Panc1 (cell line): ENCODE data around the gene GATA5. TPM values are rescaled to one million over a fixed set of nuclear protein-coding genes. Genes with fewer than 3 reads are reported as not detected.

Experiments
- ATAC-seq: fragments of 200-7000 bp; cut with Tn5 transposase; 2 replicates; pipeline ENCODE4 v1.9.1; 2020; ENCODE audit warnings: mild to moderate bottlenecking, moderate library complexity
- BruUV-seq: library from RNA; stranded (reverse); fragments of 400-500 nt; replicated peaks from 2 replicates; lab custom pipeline; 2021; lab: Mats Ljungman, UMichigan
- CTCF ChIA-PET: fragments of 300-600 bp; sonication (Branson Sonifier 250); formaldehyde crosslinking; loops from one replicate; lab custom pipeline; 2022; ENCODE audit warnings: antibody characterized with exemption; lab: Charles Lee
- POLR2A ChIA-PET: fragments of 300-600 bp; sonication (Branson Sonifier 250); formaldehyde crosslinking; loops from one replicate; lab custom pipeline; 2022; ENCODE audit warnings: antibody characterized with exemption; lab: Charles Lee
- DNase-seq: peaks from one replicate; pipeline ENCODE4 v3.0.0-alpha.2; 2010; ENCODE audit warnings: low read depth, low spot score
- H3K27ac ChIP-seq: 2 replicates; pipeline ENCODE4 v1.5.1; 2011; ENCODE audit warnings: mild to moderate bottlenecking, low read length, inconsistent platforms
- H3K27me3 ChIP-seq: fragments of 200-500 bp; sonication (Bioruptor generic); 2 replicates; pipeline ENCODE4 v1.6.0; 2014; ENCODE audit warnings: low read length, inconsistent platforms; ENCODE audit not compliant: control insufficient read depth, insufficient read depth
- H3K36me3 ChIP-seq: fragments of 200-500 bp; sonication (Bioruptor generic); 2 replicates; pipeline ENCODE4 v1.5.1; 2014; ENCODE audit warnings: inconsistent platforms, mild to moderate bottlenecking, low read length, moderate library complexity; ENCODE audit not compliant: control insufficient read depth, insufficient read depth
- H3K4me1 ChIP-seq: 2 replicates; pipeline ENCODE4 v1.5.1; 2011; ENCODE audit warnings: inconsistent platforms, mild to moderate bottlenecking, low read length, moderate library complexity; ENCODE audit not compliant: control insufficient read depth, insufficient read depth
- H3K4me3 ChIP-seq, 2 experiments: 2 replicates each; pipeline ENCODE4 v1.5.1; 2011 to 2012; ENCODE audit warnings: low read depth in 2 of 2, low read length in 2 of 2, mild to moderate bottlenecking in 2 of 2, inconsistent platforms in 1 of 2, moderate library complexity in 1 of 2
- H3K9me3 ChIP-seq: fragments of 200-500 bp; sonication (Bioruptor generic); 2 replicates; pipeline ENCODE4 v1.5.1; 2014; ENCODE audit warnings: low read depth, mild to moderate bottlenecking, inconsistent platforms, low read length, moderate library complexity; ENCODE audit not compliant: control insufficient read depth, insufficient read depth
- CTCF ChIP-seq: fragments of 450-650 bp; IDR thresholded peaks from 2 replicates; pipeline ENCODE4 v1.5.1; 2017; ENCODE audit warnings: mild to moderate bottlenecking
- POLR2AphosphoS5 ChIP-seq: IDR thresholded peaks from 2 replicates; pipeline ENCODE4 v1.6.1; 2012; ENCODE audit warnings: mild to moderate bottlenecking, low read depth, low read length, moderate library complexity
- REST ChIP-seq, 2 experiments: IDR thresholded peaks; 2 replicates each; pipeline ENCODE4 v1.6.1; 2011 to 2012; ENCODE audit warnings: low read depth in 2 of 2, control low read depth in 1 of 2, low read length in 1 of 2, mild to moderate bottlenecking in 1 of 2, moderate library complexity in 1 of 2; ENCODE audit not compliant: insufficient read depth in 1 of 2
- SIN3A ChIP-seq: IDR thresholded peaks from 2 replicates; pipeline ENCODE4 v1.6.1; 2012; ENCODE audit warnings: low read depth, mild to moderate bottlenecking, low read length, moderate library complexity, borderline replicate concordance; ENCODE audit not compliant: insufficient read depth
- TCF7L2 ChIP-seq: IDR thresholded peaks from 2 replicates; pipeline ENCODE4 v1.6.1; 2011; ENCODE audit warnings: mild to moderate bottlenecking, low read depth, low read length, inconsistent platforms
- in situ Hi-C: cut with HindIII; loops from 2 replicates; pipeline ENCODE4 v1.10.0; 2016; ENCODE audit warnings: low sequenced_read_pairs, low pct_unique_long_range_greater_than_20kb
- intact Hi-C: fragments of 100-400 bp; cut with micrococcal nuclease; formaldehyde crosslinking; loops from one replicate; pipeline ENCODE4 v1.10.0; 2022; ENCODE audit not compliant: unreplicated experiment
- total RNA-seq: library from RNA; stranded (reverse); gene quantifications from one replicate; pipeline ENCODE4 v1.2.1, GENCODE V29; 2021; ENCODE audit not compliant: unreplicated experiment

Gene GATA5
- total RNA-seq, 1 experiment from 2014 or later: 53.2 TPM

- POLR2A ChIA-PET: no interaction called here
- Histone ChIP-seq H3K36me3 (no peaks in the 10 kb centered on the region), H3K4me1 (peaks cover 8% of the 10 kb centered on the region), H3K9me3 (no peaks in the 10 kb centered on the region), H3K27me3 (no peaks in the 10 kb centered on the region), H3K4me3 (no peak overlapping the region), H3K27ac (no peak overlapping the region)
- in situ Hi-C loops: no loop called here
- CTCF ChIA-PET: no interaction called here
- DNase-seq (no peak), ATAC-seq (no peak)
- intact Hi-C loops: no loop called here
- BruUV-seq: no TSS peak
- no peak for TF ChIP-seq SIN3A
- no peak for TF ChIP-seq CTCF
Observed at GRCh38 chr20:62524505-62524911, 48.7 kb upstream of the GATA5 start.

- no TSS peak for BruUV-seq
- in situ Hi-C loops (no loop called here), intact Hi-C loops (no loop called here)
- no peaks in the 10 kb centered on the region for H3K9me3 ChIP-seq
- DNase-seq: no peak
- H3K27ac ChIP-seq: no peak overlapping the region
- no peak overlapping the region for H3K4me3 ChIP-seq
- no peaks in the 10 kb centered on the region for H3K36me3 ChIP-seq
- 0 out of 2 replicates have a peak, but pooled peaks have one; percentile 19 for ATAC-seq
- H3K27me3 ChIP-seq: no peaks in the 10 kb centered on the region
- ChIA-PET POLR2A (no interaction called here), CTCF (no interaction called here)
- peaks cover 8% of the 10 kb centered on the region for H3K4me1 ChIP-seq
- no peak for TF ChIP-seq TCF7L2
- no peak for TF ChIP-seq SIN3A
- no peak for TF ChIP-seq CTCF
- no peak for TF ChIP-seq POLR2AphosphoS5
- TF ChIP-seq REST (IDR thresholded peaks at IDR 0.05; ENCODE audit: insufficient read depth in 1 of 2, low read depth in 2 of 2, low read length in 1 of 2): no peak
Observed at GRCh38 chr20:62523473-62524203, 47.8 kb upstream of the GATA5 start.
